CD14-positive monocyte (primary cell): Measurements from ENCODE around the gene C17orf113. TPM values are rescaled to one million over a fixed set of nuclear protein-coding genes. Genes with fewer than 3 reads are reported as not detected.

ENCODE experiments used
- DNase-seq, 3 donors: peaks; one replicate each; pipeline ENCODE4 v3.0.0-alpha.2; 2011 to 2022
- H2AFZ ChIP-seq: 2 replicates; pipeline ENCODE4 v1.6.0; 2012; ENCODE audit warnings: mild to moderate bottlenecking, low read depth, low read length, inconsistent platforms; ENCODE audit not compliant: insufficient read depth, poor library complexity, severe bottlenecking
- H3K27ac ChIP-seq, 2 donors: 1 replicate in 1 of 2; 2 replicates in 1 of 2; pipeline ENCODE4 v1.5.1; 2012 to 2013; ENCODE audit warnings: low read length in 2 of 2, control low read depth in 1 of 2, inconsistent platforms in 1 of 2, low read depth in 1 of 2, mild to moderate bottlenecking in 1 of 2
- H3K27me3 ChIP-seq, 2 donors: one replicate each; pipeline versions ENCODE4 v1.6.0 to v1.6.1; 2011 to 2013; ENCODE audit warnings: low read length in 2 of 2; ENCODE audit not compliant: control insufficient read depth in 2 of 2, insufficient read depth in 2 of 2
- H3K36me3 ChIP-seq, 2 donors: replicated peaks in 1 of 2; 1 replicate in 1 of 2; 2 replicates in 1 of 2; pipeline versions ENCODE4 v1.5.1 to v1.6.1; 2012 to 2013; ENCODE audit warnings: low read length in 2 of 2, control low read depth in 1 of 2, inconsistent platforms in 1 of 2, mild to moderate bottlenecking in 1 of 2; ENCODE audit not compliant: insufficient read depth in 2 of 2, control insufficient read depth in 1 of 2
- H3K4me1 ChIP-seq, 2 donors: 1 replicate in 1 of 2; 2 replicates in 1 of 2; pipeline versions ENCODE4 v1.5.1 to v1.6.1; 2012 to 2013; ENCODE audit warnings: low read length in 2 of 2, control low read depth in 1 of 2, inconsistent platforms in 1 of 2, mild to moderate bottlenecking in 1 of 2, moderate library complexity in 1 of 2; ENCODE audit not compliant: insufficient read depth in 2 of 2, control insufficient read depth in 1 of 2
- H3K4me2 ChIP-seq: replicated peaks from 2 replicates; pipeline ENCODE3; 2012; ENCODE audit warnings: low read length, moderate library complexity, mild to moderate bottlenecking; ENCODE audit not compliant: poor library complexity, severe bottlenecking; ENCODE audit errors: extremely low read depth
- H3K4me3 ChIP-seq, 3 experiments: fragments of 200-600 bp in 1 of 3; sonication (generic) in 1 of 3; replicated peaks in 1 of 3; 1 replicate in 2 of 3; 2 replicates in 1 of 3; pipeline ENCODE4 v1.5.1; 2011 to 2013; ENCODE audit warnings: low read length in 3 of 3, mild to moderate bottlenecking in 3 of 3, control low read depth in 2 of 3, low read depth in 2 of 3, inconsistent platforms in 1 of 3, moderate library complexity in 1 of 3
- H3K79me2 ChIP-seq: 2 replicates; pipeline ENCODE4 v1.6.0; 2012; ENCODE audit warnings: mild to moderate bottlenecking, control low read depth, inconsistent platforms, low read length, moderate library complexity; ENCODE audit not compliant: insufficient read depth
- H3K9ac ChIP-seq: 2 replicates; pipeline ENCODE4 v1.6.0; 2017; ENCODE audit warnings: low read length, mild to moderate bottlenecking; ENCODE audit not compliant: insufficient read depth, poor library complexity, severe bottlenecking
- H3K9me3 ChIP-seq, 2 donors: replicated peaks in 1 of 2; 1 replicate in 1 of 2; 2 replicates in 1 of 2; pipeline versions ENCODE4 v1.5.1 to v1.6.1; 2012 to 2013; ENCODE audit warnings: low read length in 2 of 2, control low read depth in 1 of 2; ENCODE audit not compliant: control insufficient read depth in 1 of 2, insufficient read depth in 1 of 2
- H4K20me1 ChIP-seq: 2 replicates; pipeline ENCODE4 v1.6.0; 2012; ENCODE audit warnings: mild to moderate bottlenecking, low read length, control low read depth, moderate library complexity; ENCODE audit not compliant: insufficient read depth
- H3K27ac Mint-ChIP-seq, 7 donors: one replicate each; pipeline ENCODE4 v1.8.0; 2020; ENCODE audit warnings: mild to moderate bottlenecking in 7 of 7, mixed read lengths in 7 of 7, moderate library complexity in 6 of 7, inconsistent platforms in 2 of 7
- H3K27me3 Mint-ChIP-seq, 3 donors: one replicate each; pipeline ENCODE4 v1.8.0; 2021 to 2022; ENCODE audit warnings: low read depth in 3 of 3, mild to moderate bottlenecking in 3 of 3, mixed read lengths in 3 of 3, moderate library complexity in 3 of 3, inconsistent platforms in 1 of 3
- H3K36me3 Mint-ChIP-seq, 2 donors: one replicate each; pipeline ENCODE4 v1.8.0; 2020; ENCODE audit warnings: mixed read lengths in 2 of 2, inconsistent platforms in 1 of 2, mild to moderate bottlenecking in 1 of 2
- H3K4me1 Mint-ChIP-seq: one replicate; pipeline ENCODE4 v1.8.0; 2020; ENCODE audit warnings: mild to moderate bottlenecking, mixed read lengths
- H3K4me3 Mint-ChIP-seq, 2 donors: one replicate each; pipeline ENCODE4 v1.8.0; 2020; ENCODE audit warnings: mild to moderate bottlenecking in 2 of 2, mixed read lengths in 2 of 2, moderate library complexity in 1 of 2
- H3K9me3 Mint-ChIP-seq, 7 donors: one replicate each; pipeline ENCODE4 v1.8.0; 2020 to 2022; ENCODE audit warnings: mixed read lengths in 7 of 7, mild to moderate bottlenecking in 6 of 7, moderate library complexity in 6 of 7, inconsistent platforms in 2 of 7
- WGBS: methylation state at CpG from one replicate; pipeline ENCODE4 v1.1.5; 2013; ENCODE audit warnings: missing lambda C conversion rate; ENCODE audit not compliant: insufficient coverage; 5-methylcytosine and 5-hydroxymethylcytosine counted together
- intact Hi-C, 2 donors: fragments of 100-400 bp; cut with micrococcal nuclease; formaldehyde crosslinking; loops; one replicate each; pipeline versions ENCODE4 v1.15.0 to v1.15.1; 2023
- polyA plus RNA-seq, 3 donors: library from polyadenylated mRNA; depleted of rRNA in 1 of 3; unstranded in 2 of 3; stranded (reverse) in 1 of 3; fragments of 300-500 nt in 2 of 3; fragments of >200 nt in 1 of 3; fragmentation: Illumina TruSeq in 2 of 3; gene quantifications; 1 replicate in 2 of 3; 2 replicates in 1 of 3; pipeline ENCODE4 v1.2.3, GENCODE V29; 2012 to 2021
- TF ChIP-seq, protein P1 (sequence below): fragments of 200-600 bp; IDR thresholded peaks from one replicate; pipeline ENCODE4 v1.8.0; 2022; ENCODE audit warnings: antibody characterized with exemption, mild to moderate bottlenecking

C17orf113 gene
- polyA plus RNA-seq, 3 donors, result 0.20 to 0.52 (median 0.28) TPM

DNA sequence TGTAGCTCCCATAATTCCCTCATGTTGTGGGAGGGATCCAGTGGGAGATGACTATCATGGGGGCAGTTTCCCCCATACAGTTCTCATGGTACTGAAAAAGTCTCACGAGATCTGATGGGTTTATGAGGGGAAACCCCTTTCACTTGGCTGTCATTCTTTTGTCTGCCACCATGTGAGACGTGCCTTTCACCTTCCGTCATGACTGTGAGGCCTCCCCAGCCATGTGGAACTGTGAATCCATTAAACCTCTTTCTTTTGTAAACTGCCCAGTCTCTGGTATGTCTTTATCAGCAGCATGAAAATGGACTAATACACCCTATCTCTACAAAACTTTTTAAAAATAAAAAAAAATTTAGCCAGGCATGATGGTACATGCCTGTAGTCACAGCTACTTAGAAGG lies 6.2 kb upstream of the C17orf113 start:
- peaks cover 12 to 28% (median 23%) of the 10 kb centered on the region in 3 donors for H3K27me3 Mint-ChIP-seq
- TF ChIP-seq, protein P1, sequence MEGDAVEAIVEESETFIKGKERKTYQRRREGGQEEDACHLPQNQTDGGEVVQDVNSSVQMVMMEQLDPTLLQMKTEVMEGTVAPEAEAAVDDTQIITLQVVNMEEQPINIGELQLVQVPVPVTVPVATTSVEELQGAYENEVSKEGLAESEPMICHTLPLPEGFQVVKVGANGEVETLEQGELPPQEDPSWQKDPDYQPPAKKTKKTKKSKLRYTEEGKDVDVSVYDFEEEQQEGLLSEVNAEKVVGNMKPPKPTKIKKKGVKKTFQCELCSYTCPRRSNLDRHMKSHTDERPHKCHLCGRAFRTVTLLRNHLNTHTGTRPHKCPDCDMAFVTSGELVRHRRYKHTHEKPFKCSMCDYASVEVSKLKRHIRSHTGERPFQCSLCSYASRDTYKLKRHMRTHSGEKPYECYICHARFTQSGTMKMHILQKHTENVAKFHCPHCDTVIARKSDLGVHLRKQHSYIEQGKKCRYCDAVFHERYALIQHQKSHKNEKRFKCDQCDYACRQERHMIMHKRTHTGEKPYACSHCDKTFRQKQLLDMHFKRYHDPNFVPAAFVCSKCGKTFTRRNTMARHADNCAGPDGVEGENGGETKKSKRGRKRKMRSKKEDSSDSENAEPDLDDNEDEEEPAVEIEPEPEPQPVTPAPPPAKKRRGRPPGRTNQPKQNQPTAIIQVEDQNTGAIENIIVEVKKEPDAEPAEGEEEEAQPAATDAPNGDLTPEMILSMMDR, result no peak
- Histone ChIP-seq H3K27ac (no peak overlapping the region), H3K36me3 (no peaks in the 10 kb centered on the region), H3K4me2 (no peak overlapping the region), H3K4me1 (no peaks in the 10 kb centered on the region), H2AFZ (no peak overlapping the region), H3K9ac (no peak overlapping the region), H3K79me2 (no peaks in the 10 kb centered on the region), H3K9me3 (no peaks in the 10 kb centered on the region), H3K4me3 (no peak overlapping the region), H3K27me3 (peaks cover 0 to 4% of the 10 kb centered on the region in 2 donors), H4K20me1 (no peaks in the 10 kb centered on the region)
- intact Hi-C loops, result no loop called here
- peaks cover 8% of the 10 kb centered on the region for H3K4me1 Mint-ChIP-seq
- H3K4me3 Mint-ChIP-seq, result no peak overlapping the region
- no peaks in the 10 kb centered on the region for H3K36me3 Mint-ChIP-seq
- H3K9me3 Mint-ChIP-seq, result peaks cover 0 to 3% (median 0%) of the 10 kb centered on the region in 7 donors
- DNase-seq, result no peak
- WGBS, result 67% methylated on average over 1 of the region's 3 CpGs
- no peak overlapping the region for H3K27ac Mint-ChIP-seq

DNA sequence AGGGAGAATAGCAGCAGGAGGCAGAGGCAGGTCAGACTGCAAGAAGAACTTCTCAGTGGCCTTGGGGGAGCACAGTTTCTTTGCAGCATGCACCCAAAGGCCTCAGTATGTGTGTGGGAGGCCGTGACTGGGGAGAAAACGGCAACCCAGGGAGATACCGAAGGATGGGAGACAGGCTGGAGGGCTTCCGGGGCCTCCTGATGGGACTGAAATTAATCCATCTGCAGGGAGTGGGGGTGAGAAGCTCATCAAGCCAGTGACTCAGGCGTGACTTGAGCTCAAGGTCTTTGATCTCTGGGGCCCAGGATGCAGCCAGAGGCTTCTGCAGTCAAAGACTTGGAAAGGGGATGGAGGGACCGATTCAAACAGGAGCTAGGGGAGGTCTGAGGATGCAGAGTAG lies 5.1 kb upstream of the C17orf113 start:
- WGBS, result 86% methylated on average over 5 of the region's 6 CpGs
- Mint-ChIP-seq H3K4me3 (no peak overlapping the region), H3K27ac (no peak overlapping the region), H3K27me3 (peaks cover 18 to 35% (median 26%) of the 10 kb centered on the region in 3 donors), H3K9me3 (peaks cover 0 to 7% (median 0%) of the 10 kb centered on the region in 7 donors), H3K36me3 (no peaks in the 10 kb centered on the region), H3K4me1 (peaks cover 14% of the 10 kb centered on the region)
- intact Hi-C loops, result no loop called here
- Histone ChIP-seq H3K9ac (no peak overlapping the region), H4K20me1 (no peaks in the 10 kb centered on the region), H3K79me2 (no peaks in the 10 kb centered on the region), H3K27me3 (peaks cover 0 to 7% of the 10 kb centered on the region in 2 donors), H3K9me3 (no peaks in the 10 kb centered on the region), H2AFZ (no peak overlapping the region), H3K4me1 (peaks cover 5 to 6% of the 10 kb centered on the region in 2 donors), H3K4me2 (no peak overlapping the region), H3K4me3 (no peak overlapping the region), H3K36me3 (no peaks in the 10 kb centered on the region), H3K27ac (no peak overlapping the region)
- TF ChIP-seq, protein P1, result no peak
- no peak for DNase-seq
